GM18505 (cell line): ENCODE measurements around the gene INAFM2.

Experiments
- ATAC-seq: cut with Tn5 transposase; IDR thresholded peaks from one replicate; pipeline ENCODE4 v1.9.1; 2021; ENCODE audit not compliant: unreplicated experiment
- POLR2A ChIP-seq: IDR thresholded peaks from 4 replicates; pipeline ENCODE4 v1.6.1; 2011; ENCODE audit warnings: borderline replicate concordance; ENCODE audit not compliant: insufficient read depth, insufficient read length; ENCODE audit errors: extremely low read depth

INAFM2 gene

GRCh38 chr15:40334541-40334940 lies 11.0 kb downstream of the INAFM2 start:
- ATAC-seq = no peak
- TF ChIP-seq POLR2A = no peak

GRCh38 chr15:40334941-40335795 lies 11.7 kb downstream of the INAFM2 start:
- no peak for TF ChIP-seq POLR2A
- ATAC-seq = no peak

DNA sequence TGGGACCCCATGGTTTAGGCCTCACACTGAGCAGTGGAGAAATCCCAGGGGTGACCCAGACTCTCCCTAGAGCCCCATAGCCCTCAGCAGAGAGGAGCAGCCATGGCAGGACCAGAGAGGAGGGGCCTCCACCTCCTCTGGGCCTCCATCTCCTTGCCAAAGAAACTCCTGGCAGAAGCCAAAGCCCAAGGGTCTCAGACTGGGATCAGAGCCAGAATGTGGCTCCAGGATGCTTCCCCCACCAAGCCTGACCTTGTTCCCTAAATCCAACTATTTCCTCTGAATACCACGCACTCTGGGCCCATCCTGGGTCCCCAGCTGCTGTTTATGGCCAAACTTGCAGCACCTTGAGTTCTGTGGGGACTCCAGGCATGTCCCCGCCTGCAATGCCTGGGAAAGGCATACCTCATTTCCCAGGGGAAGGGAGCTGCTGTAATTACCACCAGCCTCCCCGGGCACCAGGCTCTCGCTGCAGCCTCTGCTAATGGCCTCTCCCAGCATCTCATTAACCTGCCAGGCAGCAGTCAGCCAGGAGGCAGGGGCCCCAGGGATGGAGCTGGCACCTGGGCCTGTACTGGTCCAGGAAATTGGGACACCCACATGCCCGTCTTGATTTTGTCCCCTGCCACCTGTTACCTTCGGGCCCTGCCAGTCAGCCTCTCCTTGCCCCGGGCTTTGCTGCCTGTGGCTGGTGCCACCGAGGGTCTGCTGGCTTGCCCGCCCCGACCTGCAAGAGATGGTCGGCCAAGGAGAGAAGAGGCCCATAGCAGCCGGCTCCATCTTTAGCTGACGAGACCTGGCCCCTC lies 12.6 kb downstream of the INAFM2 start:
- TF ChIP-seq POLR2A = no peak
- ATAC-seq = no peak

DNA sequence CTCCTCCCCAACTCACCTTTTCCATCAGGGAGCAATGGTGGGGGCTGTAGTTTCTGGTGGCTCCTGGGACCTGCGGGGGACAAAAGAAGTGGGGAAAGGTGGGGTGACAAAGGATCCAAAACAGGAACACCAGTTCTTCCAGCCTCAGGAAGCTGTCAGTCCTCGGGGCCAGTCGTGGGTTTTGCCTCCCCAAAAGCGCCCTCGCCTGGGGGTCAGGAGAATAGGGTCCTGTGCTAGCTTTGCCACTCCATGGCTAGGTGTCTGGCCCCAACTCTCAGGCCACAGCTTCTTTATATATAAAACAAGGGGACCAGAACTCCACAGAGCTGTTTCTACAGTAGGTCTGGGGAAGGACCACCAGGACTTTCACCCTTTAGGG lies 13.2 kb downstream of the INAFM2 start:
- TF ChIP-seq POLR2A = no peak
- no peak for ATAC-seq

DNA sequence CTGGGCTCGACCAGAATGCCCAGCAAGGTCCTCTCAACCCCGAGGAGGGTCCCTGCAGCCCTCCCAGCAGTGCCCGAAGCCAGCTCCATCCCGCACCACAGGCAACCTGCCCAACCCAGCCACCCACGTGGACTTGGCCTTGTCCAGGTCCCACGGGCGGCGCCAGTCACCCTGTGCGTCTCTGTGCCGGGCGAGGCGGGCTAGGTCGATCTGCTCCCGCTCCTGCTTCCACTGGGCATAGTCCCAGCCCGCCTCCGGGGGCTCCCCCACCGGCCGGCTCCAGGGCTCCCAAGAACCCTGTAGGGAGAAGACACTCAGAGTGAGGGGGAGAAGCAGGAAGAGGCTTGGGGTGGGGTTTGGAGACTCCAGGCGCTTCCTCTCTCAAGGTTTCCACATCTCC lies 14.1 kb downstream of the INAFM2 start:
- ATAC-seq = no peak
- no peak for TF ChIP-seq POLR2A

DNA sequence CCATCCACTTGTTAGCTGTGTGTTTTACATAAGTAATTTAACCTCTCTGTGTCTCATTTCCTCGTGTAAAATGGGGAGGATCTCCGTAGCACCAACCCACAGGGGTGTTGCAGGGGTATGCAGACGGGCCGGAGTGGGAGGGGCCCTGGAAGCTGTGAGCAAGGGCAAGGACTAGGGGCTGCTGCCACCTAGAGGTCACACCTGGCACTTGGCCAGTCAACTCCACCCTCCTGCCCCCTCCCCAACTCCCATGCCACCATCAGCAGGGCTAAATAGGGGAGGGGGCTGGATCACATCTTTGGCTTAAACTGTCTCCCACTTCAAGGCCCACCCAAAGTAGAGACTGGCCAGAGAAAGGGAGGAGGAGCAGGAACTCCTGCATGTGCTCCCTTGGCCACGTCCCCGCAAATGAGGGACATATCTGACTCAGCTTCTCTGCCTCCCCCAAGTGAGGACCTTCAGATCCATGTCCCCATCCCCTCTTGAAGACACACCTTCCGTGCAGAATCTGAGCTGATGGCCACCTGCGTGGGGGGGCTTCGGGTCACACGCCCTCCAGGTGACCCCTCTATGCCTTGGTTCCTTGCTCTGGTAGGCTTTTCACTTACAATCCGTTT lies 14.7 kb downstream of the INAFM2 start:
- no peak for TF ChIP-seq POLR2A

GRCh38 chr15:40338921-40339620 lies 15.6 kb downstream of the INAFM2 start:
- no peak for TF ChIP-seq POLR2A

More for the DNA sequence above, 14.7 kb downstream of the INAFM2 start:
- ATAC-seq = no peak

GRCh38 chr15:40339621-40339945 lies 16.1 kb downstream of the INAFM2 start:
- no peak for ATAC-seq
- no peak for TF ChIP-seq POLR2A

More at GRCh38 chr15:40338921-40339620, 15.6 kb downstream of the INAFM2 start:
- no peak for ATAC-seq

DNA sequence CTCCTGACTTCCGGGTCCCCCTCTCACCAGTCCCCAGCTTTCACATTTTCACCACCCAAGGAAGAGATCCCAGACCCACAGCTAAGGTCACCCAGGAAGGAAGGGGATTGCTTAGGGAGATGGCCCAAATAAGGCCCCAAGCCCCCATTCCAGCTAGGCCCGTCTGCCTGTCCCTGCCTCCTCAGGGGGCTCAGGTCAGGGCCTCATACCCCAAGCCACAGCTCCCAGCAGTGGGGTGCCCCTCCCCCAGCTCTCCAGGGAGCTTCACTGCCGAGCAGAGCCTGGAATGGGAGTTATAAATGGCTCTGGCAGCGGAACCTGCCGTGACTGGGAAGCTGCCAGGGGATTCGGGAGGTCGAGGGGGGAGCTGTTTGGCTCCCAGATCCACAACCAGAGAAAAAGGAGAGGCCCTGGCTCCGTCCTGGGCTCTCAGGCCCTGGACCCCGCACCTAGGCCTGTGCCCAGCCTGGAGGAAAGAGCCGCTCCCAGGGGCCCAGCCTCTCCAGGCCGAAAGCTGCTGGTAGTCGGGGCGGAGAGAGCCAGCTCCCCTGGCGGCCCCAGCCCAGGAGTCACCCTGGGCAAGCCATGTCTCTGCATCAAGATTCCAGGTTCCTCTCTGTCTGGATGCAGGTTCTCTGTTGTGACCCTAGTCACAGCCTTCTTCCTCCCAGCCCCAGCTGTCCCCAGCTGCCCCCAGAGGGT lies 16.7 kb downstream of the INAFM2 start:
- ATAC-seq = no peak
- TF ChIP-seq POLR2A = no peak

- no peak for ATAC-seq
- no peak for TF ChIP-seq POLR2A
Observed at GRCh38 chr15:40340740-40341400, 17.4 kb downstream of the INAFM2 start, which contains the start of gene CCDC9B. CCDC9B (minus strand) TSS chr15:40340939; CDS start chr15:40340819, 120 bp downstream.

GRCh38 chr15:40342416-40343320 lies 19.2 kb downstream of the INAFM2 start:
- no peak for TF ChIP-seq POLR2A
- ATAC-seq = no peak
